GM23338 (cell line): ENCODE measurements around the gene NCOA7. TPM values are rescaled to one million over a fixed set of nuclear protein-coding genes. Genes with fewer than 3 reads are reported as not detected.

Experiments
- ATAC-seq: fragments of 200-7000 bp; cut with Tn5 transposase; 3 replicates; pipeline ENCODE4 v1.9.1; 2020
- DNase-seq: peaks from one replicate; pipeline ENCODE4 v3.0.0-alpha.2; 2015; ENCODE audit warnings: low spot score
- H2AFZ ChIP-seq: fragments of 200-600 bp; sonication (generic); 2 replicates; pipeline ENCODE4 v1.8.0; 2016; ENCODE audit warnings: antibody characterized with exemption, mild to moderate bottlenecking, moderate library complexity
- H3F3A ChIP-seq: fragments of 200-600 bp; sonication (generic); replicated peaks from 2 replicates; pipeline ENCODE4 v1.8.0; 2017; ENCODE audit warnings: antibody characterized with exemption, mixed run types, low read depth
- H3K27ac ChIP-seq: fragments of 200-600 bp; sonication (generic); 2 replicates; pipeline ENCODE4 v1.6.1; 2016; ENCODE audit warnings: low read depth
- H3K27me3 ChIP-seq: fragments of 200-600 bp; sonication (generic); 2 replicates; pipeline ENCODE4 v1.8.0; 2016; ENCODE audit warnings: mild to moderate bottlenecking, mixed run types, moderate library complexity; ENCODE audit not compliant: insufficient read depth
- H3K36me3 ChIP-seq: fragments of 200-600 bp; sonication (generic); 2 replicates; pipeline ENCODE4 v1.8.0; 2016; ENCODE audit warnings: mild to moderate bottlenecking; ENCODE audit not compliant: insufficient read depth
- H3K4me1 ChIP-seq: fragments of 200-600 bp; sonication (generic); 2 replicates; pipeline ENCODE4 v1.8.0; 2016; ENCODE audit warnings: mild to moderate bottlenecking, moderate library complexity; ENCODE audit not compliant: insufficient read depth
- H3K4me2 ChIP-seq: fragments of 200-600 bp; sonication (generic); 2 replicates; pipeline ENCODE4 v1.7.1; 2017; ENCODE audit warnings: mixed run types
- H3K4me3 ChIP-seq: fragments of 200-600 bp; sonication (generic); 2 replicates; pipeline ENCODE4 v1.6.1; 2016; ENCODE audit warnings: mixed run types
- H3K79me2 ChIP-seq: fragments of 200-600 bp; sonication (generic); replicated peaks from 2 replicates; pipeline ENCODE4 v1.8.0; 2017; ENCODE audit warnings: mild to moderate bottlenecking; ENCODE audit not compliant: insufficient read depth
- H3K9me2 ChIP-seq: fragments of 200-600 bp; sonication (generic); 2 replicates; pipeline ENCODE4 v1.8.0; 2017; ENCODE audit not compliant: insufficient read depth
- H4K20me1 ChIP-seq: fragments of 200-600 bp; sonication (generic); replicated peaks from 2 replicates; pipeline ENCODE4 v1.8.0; 2017; ENCODE audit warnings: mild to moderate bottlenecking; ENCODE audit not compliant: insufficient read depth
- H3K27ac Mint-ChIP-seq: 2 replicates; pipeline ENCODE4 v1.8.0; 2020; ENCODE audit warnings: inconsistent platforms, mild to moderate bottlenecking, moderate library complexity, mixed read lengths
- H3K27me3 Mint-ChIP-seq: 3 replicates; pipeline ENCODE4 v1.8.0; 2022; ENCODE audit warnings: low read depth, mild to moderate bottlenecking, moderate library complexity, mixed read lengths, inconsistent platforms; ENCODE audit not compliant: insufficient read depth, poor library complexity
- H3K36me3 Mint-ChIP-seq: 3 replicates; pipeline ENCODE4 v1.8.0; 2021; ENCODE audit warnings: low read depth, mild to moderate bottlenecking, inconsistent platforms, moderate library complexity, mixed read lengths
- H3K4me1 Mint-ChIP-seq: 3 replicates; pipeline ENCODE4 v1.8.0; 2020; ENCODE audit warnings: mild to moderate bottlenecking, inconsistent platforms, mixed read lengths
- H3K4me3 Mint-ChIP-seq: 3 replicates; pipeline ENCODE4 v1.8.0; 2021; ENCODE audit warnings: moderate library complexity, mild to moderate bottlenecking, inconsistent platforms, mixed read lengths
- H3K9me3 Mint-ChIP-seq: 3 replicates; pipeline ENCODE4 v1.8.0; 2020; ENCODE audit warnings: moderate library complexity, mild to moderate bottlenecking, inconsistent platforms, mixed read lengths
- CREB1 ChIP-seq: fragments of 250-450 bp; sonication (Bioruptor Pico); IDR thresholded peaks from 2 replicates; pipeline ENCODE4 v1.5.0; 2020; ENCODE audit warnings: low read depth, mild to moderate bottlenecking, moderate library complexity
- ETS1 ChIP-seq: IDR thresholded peaks from 2 replicates; pipeline ENCODE4 v1.6.1; 2016; ENCODE audit warnings: antibody characterized with exemption
- JUNB ChIP-seq: IDR thresholded peaks from one replicate; pipeline ENCODE4 v1.6.1; 2016; ENCODE audit warnings: antibody characterized with exemption; ENCODE audit not compliant: unreplicated experiment
- POLR2AphosphoS5 ChIP-seq: IDR thresholded peaks from 2 replicates; pipeline ENCODE4 v1.6.1; 2016; ENCODE audit warnings: antibody characterized with exemption, low read depth
- STAT1 ChIP-seq: IDR thresholded peaks from one replicate; pipeline ENCODE4 v1.6.1; 2016; ENCODE audit warnings: antibody characterized with exemption; ENCODE audit not compliant: unreplicated experiment
- ZNF114 ChIP-seq: fragments of 250-450 bp; sonication (Bioruptor Pico); IDR thresholded peaks from 2 replicates; pipeline ENCODE4 v1.5.0; 2020; ENCODE audit warnings: mild to moderate bottlenecking, moderate library complexity
- polyA plus RNA-seq: library from polyadenylated mRNA; unstranded; fragments of >200 nt; fragmentation: Nextera tagmentation; extraction: Ambion mirVana; gene quantifications from 2 replicates; pipeline ENCODE4 v1.2.1, GENCODE V29; 2016
- total RNA-seq: library from RNA; depleted of rRNA; stranded (reverse); fragments of >200 nt; shearing (Covaris generic); gene quantifications from 2 replicates; pipeline ENCODE4 v1.2.3, GENCODE V29; 2014
- TF ChIP-seq, protein P1 (sequence below), 2 experiments: fragments of 200-600 bp in 1 of 2; sonication (generic) in 1 of 2; conservative IDR thresholded peaks; 2 replicates each; pipeline versions ENCODE4 v1.5.1 to v1.6.1; 2016 to 2017; ENCODE audit warnings: antibody characterized with exemption in 2 of 2, low read depth in 2 of 2, mild to moderate bottlenecking in 2 of 2, moderate library complexity in 1 of 2
- TF ChIP-seq, protein P2 (sequence below): IDR thresholded peaks from one replicate; pipeline ENCODE4 v1.6.1; 2018; ENCODE audit warnings: antibody characterized with exemption; ENCODE audit not compliant: unreplicated experiment
- TF ChIP-seq, protein P3 (sequence below): fragments of 250-450 bp; sonication (Bioruptor Pico); IDR thresholded peaks from 2 replicates; pipeline ENCODE4 v1.5.0; 2020; ENCODE audit warnings: mild to moderate bottlenecking, moderate library complexity

Gene NCOA7
- total and polyA plus RNA-seq, 2 experiments from 2014 or later, result 9.3 to 15.7 TPM

GRCh38 chr6:125863023-125863422 is 72.3 kb downstream of the NCOA7 start (continued):
- no peak for TF ChIP-seq STAT1
- TF ChIP-seq POLR2AphosphoS5, result no peak
- no peak for TF ChIP-seq CREB1 (CRISPR knock-in tag)
- TF ChIP-seq ZNF114 (CRISPR knock-in tag), result no peak
- TF ChIP-seq JUNB, result no peak
- TF ChIP-seq, protein P1, sequence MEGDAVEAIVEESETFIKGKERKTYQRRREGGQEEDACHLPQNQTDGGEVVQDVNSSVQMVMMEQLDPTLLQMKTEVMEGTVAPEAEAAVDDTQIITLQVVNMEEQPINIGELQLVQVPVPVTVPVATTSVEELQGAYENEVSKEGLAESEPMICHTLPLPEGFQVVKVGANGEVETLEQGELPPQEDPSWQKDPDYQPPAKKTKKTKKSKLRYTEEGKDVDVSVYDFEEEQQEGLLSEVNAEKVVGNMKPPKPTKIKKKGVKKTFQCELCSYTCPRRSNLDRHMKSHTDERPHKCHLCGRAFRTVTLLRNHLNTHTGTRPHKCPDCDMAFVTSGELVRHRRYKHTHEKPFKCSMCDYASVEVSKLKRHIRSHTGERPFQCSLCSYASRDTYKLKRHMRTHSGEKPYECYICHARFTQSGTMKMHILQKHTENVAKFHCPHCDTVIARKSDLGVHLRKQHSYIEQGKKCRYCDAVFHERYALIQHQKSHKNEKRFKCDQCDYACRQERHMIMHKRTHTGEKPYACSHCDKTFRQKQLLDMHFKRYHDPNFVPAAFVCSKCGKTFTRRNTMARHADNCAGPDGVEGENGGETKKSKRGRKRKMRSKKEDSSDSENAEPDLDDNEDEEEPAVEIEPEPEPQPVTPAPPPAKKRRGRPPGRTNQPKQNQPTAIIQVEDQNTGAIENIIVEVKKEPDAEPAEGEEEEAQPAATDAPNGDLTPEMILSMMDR (conservative IDR thresholded peaks at IDR 0.05; ENCODE audit: low read depth in 2 of 2), result no peak
- TF ChIP-seq, protein P2, sequence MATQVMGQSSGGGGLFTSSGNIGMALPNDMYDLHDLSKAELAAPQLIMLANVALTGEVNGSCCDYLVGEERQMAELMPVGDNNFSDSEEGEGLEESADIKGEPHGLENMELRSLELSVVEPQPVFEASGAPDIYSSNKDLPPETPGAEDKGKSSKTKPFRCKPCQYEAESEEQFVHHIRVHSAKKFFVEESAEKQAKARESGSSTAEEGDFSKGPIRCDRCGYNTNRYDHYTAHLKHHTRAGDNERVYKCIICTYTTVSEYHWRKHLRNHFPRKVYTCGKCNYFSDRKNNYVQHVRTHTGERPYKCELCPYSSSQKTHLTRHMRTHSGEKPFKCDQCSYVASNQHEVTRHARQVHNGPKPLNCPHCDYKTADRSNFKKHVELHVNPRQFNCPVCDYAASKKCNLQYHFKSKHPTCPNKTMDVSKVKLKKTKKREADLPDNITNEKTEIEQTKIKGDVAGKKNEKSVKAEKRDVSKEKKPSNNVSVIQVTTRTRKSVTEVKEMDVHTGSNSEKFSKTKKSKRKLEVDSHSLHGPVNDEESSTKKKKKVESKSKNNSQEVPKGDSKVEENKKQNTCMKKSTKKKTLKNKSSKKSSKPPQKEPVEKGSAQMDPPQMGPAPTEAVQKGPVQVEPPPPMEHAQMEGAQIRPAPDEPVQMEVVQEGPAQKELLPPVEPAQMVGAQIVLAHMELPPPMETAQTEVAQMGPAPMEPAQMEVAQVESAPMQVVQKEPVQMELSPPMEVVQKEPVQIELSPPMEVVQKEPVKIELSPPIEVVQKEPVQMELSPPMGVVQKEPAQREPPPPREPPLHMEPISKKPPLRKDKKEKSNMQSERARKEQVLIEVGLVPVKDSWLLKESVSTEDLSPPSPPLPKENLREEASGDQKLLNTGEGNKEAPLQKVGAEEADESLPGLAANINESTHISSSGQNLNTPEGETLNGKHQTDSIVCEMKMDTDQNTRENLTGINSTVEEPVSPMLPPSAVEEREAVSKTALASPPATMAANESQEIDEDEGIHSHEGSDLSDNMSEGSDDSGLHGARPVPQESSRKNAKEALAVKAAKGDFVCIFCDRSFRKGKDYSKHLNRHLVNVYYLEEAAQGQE, result no peak

- Histone ChIP-seq H2AFZ (no peak overlapping the region), H3K36me3 (no peaks in the 10 kb centered on the region), H3K4me2 (no peak overlapping the region), H3K27ac (no peak overlapping the region), H3K4me1 (peaks cover 16% of the 10 kb centered on the region), H3K9me2 (no peaks in the 10 kb centered on the region), H4K20me1 (no peaks in the 10 kb centered on the region), H3K79me2 (no peaks in the 10 kb centered on the region), H3K27me3 (no peaks in the 10 kb centered on the region), H3F3A (no peaks in the 10 kb centered on the region), H3K4me3 (no peak overlapping the region)
- no peaks in the 10 kb centered on the region for H3K9me3 Mint-ChIP-seq
- H3K27ac Mint-ChIP-seq, result no peak overlapping the region
- DNase-seq, result no peak
- peaks cover 8% of the 10 kb centered on the region for H3K4me1 Mint-ChIP-seq
- H3K27me3 Mint-ChIP-seq, result peaks cover 2% of the 10 kb centered on the region
- no peaks in the 10 kb centered on the region for H3K36me3 Mint-ChIP-seq
- no peak for ATAC-seq
- H3K4me3 Mint-ChIP-seq, result no peak overlapping the region
- TF ChIP-seq ZNF114 (CRISPR knock-in tag), result no peak
- TF ChIP-seq, protein P3, sequence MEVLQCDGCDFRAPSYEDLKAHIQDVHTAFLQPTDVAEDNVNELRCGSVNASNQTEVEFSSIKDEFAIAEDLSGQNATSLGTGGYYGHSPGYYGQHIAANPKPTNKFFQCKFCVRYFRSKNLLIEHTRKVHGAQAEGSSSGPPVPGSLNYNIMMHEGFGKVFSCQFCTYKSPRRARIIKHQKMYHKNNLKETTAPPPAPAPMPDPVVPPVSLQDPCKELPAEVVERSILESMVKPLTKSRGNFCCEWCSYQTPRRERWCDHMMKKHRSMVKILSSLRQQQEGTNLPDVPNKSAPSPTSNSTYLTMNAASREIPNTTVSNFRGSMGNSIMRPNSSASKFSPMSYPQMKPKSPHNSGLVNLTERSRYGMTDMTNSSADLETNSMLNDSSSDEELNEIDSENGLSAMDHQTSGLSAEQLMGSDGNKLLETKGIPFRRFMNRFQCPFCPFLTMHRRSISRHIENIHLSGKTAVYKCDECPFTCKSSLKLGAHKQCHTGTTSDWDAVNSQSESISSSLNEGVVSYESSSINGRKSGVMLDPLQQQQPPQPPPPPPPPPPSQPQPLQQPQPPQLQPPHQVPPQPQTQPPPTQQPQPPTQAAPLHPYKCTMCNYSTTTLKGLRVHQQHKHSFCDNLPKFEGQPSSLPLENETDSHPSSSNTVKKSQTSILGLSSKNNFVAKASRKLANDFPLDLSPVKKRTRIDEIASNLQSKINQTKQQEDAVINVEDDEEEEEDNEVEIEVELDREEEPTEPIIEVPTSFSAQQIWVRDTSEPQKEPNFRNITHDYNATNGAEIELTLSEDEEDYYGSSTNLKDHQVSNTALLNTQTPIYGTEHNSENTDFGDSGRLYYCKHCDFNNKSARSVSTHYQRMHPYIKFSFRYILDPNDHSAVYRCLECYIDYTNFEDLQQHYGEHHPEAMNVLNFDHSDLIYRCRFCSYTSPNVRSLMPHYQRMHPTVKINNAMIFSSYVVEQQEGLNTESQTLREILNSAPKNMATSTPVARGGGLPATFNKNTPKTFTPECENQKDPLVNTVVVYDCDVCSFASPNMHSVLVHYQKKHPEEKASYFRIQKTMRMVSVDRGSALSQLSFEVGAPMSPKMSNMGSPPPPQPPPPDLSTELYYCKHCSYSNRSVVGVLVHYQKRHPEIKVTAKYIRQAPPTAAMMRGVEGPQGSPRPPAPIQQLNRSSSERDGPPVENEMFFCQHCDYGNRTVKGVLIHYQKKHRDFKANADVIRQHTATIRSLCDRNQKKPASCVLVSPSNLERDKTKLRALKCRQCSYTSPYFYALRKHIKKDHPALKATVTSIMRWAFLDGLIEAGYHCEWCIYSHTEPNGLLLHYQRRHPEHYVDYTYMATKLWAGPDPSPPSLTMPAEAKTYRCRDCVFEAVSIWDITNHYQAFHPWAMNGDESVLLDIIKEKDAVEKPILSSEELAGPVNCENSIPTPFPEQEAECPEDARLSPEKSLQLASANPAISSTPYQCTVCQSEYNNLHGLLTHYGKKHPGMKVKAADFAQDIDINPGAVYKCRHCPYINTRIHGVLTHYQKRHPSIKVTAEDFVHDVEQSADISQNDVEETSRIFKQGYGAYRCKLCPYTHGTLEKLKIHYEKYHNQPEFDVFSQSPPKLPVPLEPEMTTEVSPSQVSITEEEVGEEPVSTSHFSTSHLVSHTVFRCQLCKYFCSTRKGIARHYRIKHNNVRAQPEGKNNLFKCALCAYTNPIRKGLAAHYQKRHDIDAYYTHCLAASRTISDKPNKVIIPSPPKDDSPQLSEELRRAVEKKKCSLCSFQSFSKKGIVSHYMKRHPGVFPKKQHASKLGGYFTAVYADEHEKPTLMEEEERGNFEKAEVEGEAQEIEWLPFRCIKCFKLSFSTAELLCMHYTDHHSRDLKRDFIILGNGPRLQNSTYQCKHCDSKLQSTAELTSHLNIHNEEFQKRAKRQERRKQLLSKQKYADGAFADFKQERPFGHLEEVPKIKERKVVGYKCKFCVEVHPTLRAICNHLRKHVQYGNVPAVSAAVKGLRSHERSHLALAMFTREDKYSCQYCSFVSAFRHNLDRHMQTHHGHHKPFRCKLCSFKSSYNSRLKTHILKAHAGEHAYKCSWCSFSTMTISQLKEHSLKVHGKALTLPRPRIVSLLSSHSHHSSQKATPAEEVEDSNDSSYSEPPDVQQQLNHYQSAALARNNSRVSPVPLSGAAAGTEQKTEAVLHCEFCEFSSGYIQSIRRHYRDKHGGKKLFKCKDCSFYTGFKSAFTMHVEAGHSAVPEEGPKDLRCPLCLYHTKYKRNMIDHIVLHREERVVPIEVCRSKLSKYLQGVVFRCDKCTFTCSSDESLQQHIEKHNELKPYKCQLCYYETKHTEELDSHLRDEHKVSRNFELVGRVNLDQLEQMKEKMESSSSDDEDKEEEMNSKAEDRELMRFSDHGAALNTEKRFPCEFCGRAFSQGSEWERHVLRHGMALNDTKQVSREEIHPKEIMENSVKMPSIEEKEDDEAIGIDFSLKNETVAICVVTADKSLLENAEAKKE (CRISPR knock-in tag), result no peak
- TF ChIP-seq ETS1, result no peak
- TF ChIP-seq, protein P2, result no peak
These were observed 74.3 kb downstream of the NCOA7 start for GRCh38 chr6:125865015-125865414.
